ENCODE measurements around the gene RHBDD1.

DNA sequence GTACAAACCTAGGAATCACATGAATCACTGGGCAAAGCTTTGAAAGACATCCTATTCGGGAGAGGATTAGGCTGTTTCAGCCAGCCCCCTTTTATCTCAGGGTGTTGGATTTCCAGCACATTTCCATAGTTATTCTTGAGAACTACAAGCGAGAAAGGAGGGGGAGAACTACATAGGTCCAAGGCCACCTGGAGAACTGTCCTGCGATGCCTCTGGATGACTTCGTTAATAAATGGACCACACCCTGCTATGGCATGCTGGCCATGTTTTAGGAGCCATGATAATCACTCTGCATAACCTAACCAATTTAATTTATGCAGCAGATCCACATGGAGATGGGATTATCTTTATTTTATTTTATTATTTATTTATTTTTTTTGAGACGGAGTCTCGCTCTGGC is 29.9 kb downstream of the RHBDD1 start:
- TF ChIP-seq, protein P1, sequence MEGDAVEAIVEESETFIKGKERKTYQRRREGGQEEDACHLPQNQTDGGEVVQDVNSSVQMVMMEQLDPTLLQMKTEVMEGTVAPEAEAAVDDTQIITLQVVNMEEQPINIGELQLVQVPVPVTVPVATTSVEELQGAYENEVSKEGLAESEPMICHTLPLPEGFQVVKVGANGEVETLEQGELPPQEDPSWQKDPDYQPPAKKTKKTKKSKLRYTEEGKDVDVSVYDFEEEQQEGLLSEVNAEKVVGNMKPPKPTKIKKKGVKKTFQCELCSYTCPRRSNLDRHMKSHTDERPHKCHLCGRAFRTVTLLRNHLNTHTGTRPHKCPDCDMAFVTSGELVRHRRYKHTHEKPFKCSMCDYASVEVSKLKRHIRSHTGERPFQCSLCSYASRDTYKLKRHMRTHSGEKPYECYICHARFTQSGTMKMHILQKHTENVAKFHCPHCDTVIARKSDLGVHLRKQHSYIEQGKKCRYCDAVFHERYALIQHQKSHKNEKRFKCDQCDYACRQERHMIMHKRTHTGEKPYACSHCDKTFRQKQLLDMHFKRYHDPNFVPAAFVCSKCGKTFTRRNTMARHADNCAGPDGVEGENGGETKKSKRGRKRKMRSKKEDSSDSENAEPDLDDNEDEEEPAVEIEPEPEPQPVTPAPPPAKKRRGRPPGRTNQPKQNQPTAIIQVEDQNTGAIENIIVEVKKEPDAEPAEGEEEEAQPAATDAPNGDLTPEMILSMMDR (IDR thresholded peaks at IDR 0.05; ENCODE audit: insufficient read depth, low read depth, low read length): no peak
- TF ChIP-seq EZH2 (IDR thresholded peaks at IDR 0.05; ENCODE audit: insufficient read depth, low read length): no peak
